GM18502 (cell line): ENCODE measurements around the gene DAGLB.
"Not testable (repeated sequence)": the region's sequence is repeated elsewhere in the genome, so short reads cannot be mapped to it uniquely, and the experiment has no call there.

Source experiments
- ATAC-seq: cut with Tn5 transposase; IDR thresholded peaks from one replicate; pipeline ENCODE4 v1.9.1; 2021; ENCODE audit warnings: mild to moderate bottlenecking; ENCODE audit not compliant: unreplicated experiment, poor library complexity

Gene DAGLB

DNA sequence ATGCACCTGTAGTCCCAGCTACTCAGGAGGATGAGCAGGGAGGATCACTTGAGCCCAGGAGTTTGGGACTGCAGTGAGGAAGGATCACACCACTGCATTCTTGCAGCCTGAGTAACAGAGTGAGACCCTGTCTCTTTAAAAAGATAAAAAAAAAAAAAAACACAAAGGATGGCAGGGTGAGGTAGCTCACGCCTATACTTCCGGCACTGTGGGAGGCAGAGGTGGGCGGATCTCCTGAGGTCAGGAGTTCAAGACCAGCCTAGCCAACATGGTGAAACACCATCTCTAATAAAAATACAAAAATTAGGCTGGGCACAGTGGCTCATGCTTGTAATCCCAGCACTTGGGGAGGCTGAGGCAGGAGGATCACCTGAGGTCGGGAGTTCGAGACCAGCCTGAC lies 15.9 kb upstream of the DAGLB start:
- not testable (repeated sequence) for ATAC-seq

DNA sequence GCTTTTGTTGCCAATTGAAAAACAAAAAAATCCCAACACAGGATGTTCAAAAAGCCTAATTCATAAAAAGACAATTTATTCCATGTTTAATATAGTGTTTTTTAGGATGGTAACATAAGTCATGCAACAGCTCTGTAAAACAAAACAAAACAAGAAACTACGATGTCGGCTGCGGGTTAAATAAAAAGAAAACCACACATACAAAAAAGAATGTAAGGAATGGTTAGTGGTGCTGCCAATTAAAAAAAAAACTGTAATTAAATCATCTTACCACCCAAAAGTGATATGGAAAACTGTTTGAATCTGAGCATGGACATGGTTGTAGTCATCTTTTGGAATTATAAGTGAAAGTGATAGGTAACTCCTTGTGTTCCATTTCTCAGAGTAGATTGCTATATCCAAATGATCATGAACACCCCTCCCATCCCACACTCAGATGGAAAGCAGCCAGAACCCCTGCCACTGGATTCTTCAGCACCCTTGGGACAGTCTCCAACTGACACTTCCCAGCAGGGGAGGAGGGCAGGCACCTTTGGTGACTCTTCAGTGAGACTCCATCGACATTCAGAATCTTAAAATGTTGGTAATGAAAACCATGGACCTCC lies 14.3 kb upstream of the DAGLB start:
- ATAC-seq, result no peak

DNA sequence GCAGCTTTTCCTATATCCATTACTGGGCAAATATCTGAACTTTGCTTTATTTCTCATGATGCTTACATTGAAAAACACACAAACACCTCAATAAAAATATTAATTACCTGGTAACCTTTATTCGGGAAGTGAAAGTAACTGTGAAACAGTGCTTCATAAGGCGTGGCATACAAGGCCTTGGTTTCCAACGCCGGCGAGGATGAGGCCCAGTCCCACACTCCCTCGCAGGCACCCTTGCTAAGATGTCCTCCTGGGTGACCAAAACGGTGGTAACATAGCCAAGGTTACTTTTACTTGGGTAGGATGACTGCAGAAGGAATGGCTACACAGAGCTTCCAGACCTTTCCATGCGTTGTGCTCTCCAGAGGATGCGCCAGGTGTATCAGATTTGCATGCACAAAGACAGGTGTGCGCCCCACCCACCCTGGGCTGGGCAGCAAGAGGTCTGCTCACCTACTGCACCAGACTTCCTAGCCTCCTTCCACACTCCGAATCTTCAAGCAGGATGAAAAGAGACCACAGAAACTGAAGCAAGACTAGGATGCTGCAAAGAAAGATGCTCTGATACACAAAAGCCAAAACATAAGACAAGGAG lies 13.3 kb upstream of the DAGLB start:
- ATAC-seq, result no peak

DNA sequence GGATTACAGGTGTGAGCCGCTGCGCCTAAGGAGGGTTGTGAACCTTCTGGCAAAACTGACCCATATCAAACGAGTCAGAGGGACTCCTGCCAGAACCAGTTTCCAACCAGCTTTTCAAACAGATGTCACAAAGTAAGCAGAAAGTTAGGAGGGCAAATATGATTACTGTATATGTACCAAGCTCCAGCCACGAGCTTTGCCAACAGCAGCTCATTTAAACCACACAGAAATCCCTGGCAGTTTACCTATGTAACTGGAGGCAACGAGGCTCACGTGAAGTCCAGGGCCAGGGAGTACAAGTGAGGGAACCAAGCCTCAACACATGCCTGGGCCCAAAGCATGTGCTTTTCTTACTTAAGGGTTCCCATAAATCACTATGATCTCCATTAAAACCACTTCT lies 12.5 kb upstream of the DAGLB start:
- no peak for ATAC-seq

DNA sequence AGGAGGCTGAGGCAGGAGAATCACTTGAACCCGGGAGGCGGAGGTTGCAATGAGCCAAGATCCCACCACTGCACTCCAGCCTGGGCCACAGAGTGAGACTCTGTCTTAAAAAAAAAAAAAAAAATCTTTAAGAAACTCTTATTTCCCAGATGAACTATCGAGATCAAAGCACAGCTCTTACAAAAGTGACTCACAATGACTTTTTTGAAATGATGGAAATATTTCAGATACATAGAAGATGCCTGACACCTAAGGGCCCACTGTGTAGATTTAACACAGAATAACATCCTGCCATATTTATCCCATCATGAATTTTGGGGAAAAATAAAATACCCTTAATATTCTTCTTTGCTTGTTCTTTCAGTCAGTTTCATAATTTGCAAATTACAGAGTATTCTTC lies 10.9 kb upstream of the DAGLB start:
- ATAC-seq, result not testable (repeated sequence)

DNA sequence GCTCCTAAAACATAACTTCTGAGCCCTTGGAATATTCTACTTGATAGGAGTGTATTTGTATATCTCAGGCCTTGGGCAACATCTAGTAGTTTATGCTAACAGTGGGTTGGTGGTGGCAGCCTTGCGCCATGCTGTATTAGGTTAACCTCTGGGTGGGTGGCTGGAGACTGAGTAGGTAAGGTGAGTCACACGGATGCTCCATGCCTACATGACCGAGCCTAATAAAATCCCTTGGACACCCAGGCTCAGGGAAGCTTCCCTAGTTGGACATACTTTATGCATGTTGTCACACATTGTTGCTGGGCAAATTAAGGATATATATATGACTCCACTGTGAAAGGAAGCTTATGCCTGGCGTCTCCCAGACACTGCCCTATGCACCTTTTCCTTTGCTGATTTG lies 6.0 kb upstream of the DAGLB start:
- no peak for ATAC-seq

DNA sequence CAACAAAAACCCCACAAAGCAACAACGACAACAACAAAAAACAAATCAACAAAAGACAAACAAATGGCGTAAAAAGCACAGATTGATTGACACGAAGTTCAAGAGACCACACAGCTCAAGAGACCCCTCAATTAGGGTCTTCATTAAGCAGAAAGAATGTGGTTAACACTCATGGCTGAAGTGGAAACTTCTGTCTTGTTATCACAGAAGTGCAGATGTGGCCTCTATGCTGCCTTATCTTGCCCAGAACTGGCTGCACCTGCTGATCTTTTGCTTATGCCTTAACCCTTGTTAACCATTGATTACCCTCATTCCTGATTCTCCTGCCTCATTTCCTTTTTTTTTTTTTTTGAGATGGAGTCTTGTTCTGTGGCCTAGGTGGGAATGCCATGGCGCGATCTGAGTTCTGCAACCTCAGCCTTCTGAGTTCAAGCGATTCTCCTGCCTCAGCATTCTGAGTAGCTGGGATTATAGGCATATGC lies 3.5 kb upstream of the DAGLB start:
- ATAC-seq, result no peak

DNA sequence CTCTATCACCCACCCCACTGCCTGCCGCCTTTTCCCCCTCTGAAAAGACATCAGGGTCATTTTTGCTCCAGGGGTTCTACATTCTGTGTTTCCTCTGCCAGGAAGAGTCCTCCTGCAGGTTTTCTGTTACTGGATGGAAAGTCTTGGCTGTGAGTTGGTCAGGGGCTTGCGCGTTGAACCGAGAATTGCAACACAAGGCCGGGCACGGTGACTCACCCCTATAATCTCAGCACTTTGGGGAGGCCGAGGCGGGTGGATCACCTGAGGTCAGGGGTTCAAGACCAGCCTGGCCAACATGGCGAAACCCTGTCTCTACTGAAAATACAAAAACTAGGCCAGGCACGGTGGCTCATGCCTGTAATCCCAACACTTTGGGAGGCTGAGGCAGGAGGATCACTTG lies 2.8 kb upstream of the DAGLB start:
- not testable (repeated sequence) for ATAC-seq

DNA sequence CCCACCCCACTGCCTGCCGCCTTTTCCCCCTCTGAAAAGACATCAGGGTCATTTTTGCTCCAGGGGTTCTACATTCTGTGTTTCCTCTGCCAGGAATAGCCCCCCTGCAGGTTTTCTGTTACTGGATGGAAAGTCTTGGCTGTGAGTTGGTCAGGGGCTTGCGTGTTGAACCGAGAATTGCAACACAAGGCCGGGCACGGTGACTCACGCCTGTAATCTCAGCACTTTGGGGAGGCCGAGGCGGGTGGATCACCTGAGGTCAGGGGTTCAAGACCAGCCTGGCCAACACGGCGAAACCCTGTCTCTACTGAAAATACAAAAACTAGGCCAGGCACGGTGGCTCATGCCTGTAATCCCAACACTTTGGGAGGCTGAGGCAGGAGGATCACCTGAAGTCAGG lies 2.1 kb upstream of the DAGLB start:
- not testable (repeated sequence) for ATAC-seq

DNA sequence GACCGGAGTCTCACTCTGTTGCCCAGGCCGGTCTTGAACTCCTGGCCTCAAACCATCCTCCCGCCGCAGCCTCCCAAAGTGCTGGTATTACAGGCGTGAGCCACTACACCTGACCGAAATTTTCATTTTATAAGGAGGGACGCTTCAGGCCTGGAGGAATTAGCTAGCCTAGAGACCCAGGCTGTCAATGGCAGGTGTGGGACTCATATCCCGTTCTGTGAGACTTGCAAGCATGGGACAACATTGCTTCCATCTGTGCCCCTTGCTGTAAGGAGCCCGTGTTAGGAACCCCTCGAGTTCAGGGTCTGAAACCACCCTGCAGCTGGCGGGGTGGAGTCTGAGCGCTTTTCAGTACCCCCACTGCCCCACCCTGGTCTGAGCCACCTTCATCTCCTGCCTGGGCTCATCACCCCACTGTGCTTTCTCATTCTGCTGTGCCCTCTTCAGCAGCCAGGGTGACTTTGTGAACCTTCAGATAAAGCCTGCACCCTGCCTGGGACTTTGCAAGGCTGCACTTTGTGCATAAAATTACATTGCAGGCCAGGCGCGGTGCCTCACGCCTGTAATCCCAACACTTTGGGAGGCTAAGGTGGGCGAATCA lies 1.3 kb upstream of the DAGLB start:
- no peak for ATAC-seq

DNA sequence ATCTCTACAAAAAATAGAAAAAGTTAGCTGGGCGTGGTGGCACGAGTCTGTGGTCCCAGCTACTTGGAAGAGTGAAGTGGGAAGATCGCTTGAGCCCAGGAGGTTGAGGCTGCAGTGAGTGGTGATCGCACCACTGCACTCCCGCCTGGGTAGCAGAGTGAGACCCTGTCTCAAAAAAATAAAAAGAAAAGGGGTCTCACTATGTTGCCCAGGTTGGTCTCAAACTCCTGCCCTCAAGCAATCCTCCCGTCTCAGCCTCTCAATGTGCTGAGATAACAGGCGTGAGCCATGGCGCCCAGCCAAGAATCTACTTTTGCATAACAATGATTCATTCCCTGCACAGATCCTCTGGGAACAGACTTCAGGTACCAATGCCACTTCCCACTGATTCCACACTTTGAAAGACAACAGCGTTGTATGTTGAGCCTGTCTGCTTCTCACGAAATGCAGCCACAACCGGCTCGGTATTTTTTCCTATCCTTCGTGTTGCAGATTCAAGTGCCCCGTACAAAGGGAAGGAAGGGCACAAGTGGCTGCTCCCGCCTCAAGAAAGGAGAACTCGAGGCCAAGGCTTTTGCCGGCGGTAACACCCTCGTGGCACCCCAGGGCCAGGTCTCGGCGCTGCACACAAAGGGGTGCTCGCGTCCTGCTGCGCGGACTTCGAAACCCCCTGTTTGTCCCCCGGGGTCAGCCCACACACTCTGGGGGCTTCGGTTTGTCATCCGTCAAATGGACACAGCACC lies 745 bp downstream of the DAGLB start:
- peak; percentile 40 for ATAC-seq

DNA sequence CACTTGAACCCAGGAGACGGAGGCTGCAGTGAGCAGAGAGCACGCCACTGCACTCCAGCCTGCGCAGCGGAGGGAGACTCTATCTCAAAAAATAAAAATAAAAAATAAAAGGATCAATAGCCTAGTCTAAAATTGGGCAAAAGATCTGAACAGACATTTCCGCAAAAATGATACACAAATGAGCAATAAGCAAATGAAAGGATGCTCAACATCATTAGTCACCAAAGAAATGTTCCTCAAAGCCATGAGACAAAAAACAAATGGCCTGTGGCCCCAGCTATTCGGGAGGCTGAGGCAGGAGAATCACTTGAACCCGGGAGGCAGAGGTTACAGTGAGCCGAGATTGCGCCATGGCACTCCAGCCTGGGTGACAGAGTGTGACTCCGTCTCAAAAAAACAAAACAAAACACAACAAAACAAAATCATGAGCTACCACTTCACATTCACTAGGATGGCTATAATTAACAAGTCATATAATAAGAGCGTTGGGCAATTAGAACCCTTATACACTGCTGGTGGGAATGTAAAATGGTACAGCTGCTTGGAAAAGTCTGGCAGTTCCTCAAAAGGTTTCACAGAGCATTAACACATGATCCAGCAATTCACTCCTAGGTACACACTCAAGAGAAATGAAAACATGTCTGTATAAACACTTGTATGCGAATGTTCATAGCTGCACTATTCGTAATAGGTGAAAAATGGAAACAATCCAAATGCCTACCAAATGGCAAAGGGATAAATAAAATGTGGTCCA lies 3.1 kb downstream of the DAGLB start:
- ATAC-seq, result no peak

DNA sequence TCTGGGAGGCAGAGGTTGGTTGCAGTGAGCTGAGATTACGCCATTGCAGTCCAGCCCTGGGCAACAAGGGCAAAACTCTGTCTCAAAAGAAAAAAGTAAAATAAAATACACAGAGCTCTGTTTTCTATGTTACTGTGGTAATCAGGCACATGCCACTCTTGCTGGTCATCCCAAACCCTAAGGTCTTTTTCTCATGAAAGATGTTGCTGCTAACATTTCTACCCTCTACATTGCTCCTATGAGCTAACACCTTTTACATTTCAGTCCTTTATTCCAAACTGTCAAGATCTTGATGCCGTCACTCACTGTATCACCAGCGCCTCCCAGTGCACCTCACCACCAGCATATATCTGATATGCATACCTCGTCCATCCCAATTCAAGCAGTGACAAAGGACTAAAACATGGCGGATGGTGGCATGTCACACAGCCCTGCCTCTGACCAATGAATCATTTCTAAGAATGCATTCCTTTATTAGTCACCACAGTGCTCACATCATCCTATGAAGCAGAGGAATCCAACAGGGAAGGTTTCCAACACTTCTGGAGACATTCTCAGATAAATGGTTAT lies 4.3 kb downstream of the DAGLB start:
- no peak for ATAC-seq

DNA sequence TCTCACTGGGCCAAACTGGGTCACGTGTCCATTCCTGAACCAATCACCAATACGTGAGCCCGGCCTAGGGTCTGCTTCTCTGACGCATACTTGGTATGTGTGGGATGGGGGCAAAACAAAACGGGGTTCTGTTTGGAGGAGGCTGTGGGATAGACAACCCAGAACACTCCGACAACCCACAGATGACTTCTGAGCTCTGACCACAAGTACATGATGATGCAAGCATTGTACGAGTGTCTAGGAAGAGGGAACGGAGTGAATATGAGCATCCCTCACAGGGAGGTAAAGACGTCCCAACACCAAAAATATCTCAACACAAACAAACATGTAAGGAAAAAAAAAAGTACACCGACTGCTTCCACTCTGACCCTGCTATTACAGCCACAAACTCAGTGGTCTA lies 5.6 kb downstream of the DAGLB start:
- no peak for ATAC-seq

DNA sequence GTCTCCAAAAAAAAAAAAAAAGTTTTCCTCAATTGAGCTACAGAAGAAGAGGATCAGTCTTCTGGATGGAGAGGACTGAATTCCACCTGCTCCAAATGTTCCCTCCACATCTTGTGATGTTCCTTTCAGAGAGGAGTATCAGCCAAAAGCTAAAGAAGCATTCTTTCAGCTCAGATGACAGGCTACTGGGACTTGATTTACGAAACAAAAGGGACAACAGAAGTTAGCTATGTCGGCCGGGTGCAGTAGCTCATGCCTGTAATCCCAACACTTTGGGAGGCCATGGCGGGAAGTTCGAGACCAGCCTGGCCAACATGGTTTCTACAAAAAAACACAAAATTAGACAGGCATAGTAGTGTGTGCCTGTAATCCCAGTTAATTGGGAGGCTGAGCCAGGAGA lies 7.4 kb downstream of the DAGLB start:
- no peak for ATAC-seq

DNA sequence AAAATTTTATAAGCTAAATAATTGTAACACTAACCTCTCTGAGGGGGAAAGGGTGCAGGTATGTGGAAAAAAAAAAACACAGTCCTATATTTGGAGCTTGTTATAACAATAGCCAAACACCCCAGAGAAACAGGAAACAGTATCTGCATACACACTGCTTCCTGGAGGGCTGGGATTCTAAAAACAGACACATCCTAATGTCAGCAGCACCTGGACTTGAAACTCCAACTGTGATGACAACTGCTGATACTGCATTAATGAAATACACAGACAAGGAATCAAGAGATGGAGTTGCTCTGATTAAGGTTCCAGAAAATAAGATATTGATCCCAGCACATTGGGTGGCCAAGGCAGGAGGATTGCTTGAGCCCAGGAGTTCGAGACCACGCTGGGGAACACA lies 9.3 kb downstream of the DAGLB start:
- no peak for ATAC-seq

DNA sequence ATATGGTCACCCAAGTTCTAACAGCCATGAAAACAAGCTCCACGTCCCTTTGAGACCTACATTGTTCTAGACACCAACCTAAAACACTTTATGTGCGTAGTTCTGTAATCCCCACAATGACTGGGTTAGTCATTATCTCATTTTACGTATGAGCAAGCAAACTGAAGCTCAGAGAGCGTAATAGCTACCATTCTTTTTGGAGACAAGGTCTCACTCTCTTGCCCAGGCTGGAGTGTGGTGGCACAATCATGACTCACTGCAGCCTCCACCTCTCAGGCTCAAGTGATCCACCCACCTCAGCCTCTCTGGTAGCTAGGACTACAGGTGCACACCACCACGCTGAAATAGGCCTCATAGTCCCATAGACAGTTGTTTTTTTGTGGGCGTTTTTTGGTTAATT lies 10.5 kb downstream of the DAGLB start:
- ATAC-seq, result no peak

DNA sequence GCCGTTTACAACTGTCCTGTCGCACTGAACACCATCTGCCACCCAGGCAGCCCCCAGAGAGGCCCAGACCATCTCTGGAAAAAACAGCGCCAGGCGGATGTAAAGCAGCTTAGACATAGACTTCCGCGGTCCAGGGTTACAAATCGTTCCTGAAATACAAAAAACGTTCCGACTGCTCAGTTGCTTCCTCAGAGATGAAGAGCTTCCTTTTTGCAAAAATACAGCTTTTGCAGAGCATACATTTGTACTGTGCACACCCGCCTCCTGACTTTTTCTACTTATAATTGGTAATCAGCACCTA lies 11.4 kb downstream of the DAGLB start:
- ATAC-seq, result peak; percentile 37

DNA sequence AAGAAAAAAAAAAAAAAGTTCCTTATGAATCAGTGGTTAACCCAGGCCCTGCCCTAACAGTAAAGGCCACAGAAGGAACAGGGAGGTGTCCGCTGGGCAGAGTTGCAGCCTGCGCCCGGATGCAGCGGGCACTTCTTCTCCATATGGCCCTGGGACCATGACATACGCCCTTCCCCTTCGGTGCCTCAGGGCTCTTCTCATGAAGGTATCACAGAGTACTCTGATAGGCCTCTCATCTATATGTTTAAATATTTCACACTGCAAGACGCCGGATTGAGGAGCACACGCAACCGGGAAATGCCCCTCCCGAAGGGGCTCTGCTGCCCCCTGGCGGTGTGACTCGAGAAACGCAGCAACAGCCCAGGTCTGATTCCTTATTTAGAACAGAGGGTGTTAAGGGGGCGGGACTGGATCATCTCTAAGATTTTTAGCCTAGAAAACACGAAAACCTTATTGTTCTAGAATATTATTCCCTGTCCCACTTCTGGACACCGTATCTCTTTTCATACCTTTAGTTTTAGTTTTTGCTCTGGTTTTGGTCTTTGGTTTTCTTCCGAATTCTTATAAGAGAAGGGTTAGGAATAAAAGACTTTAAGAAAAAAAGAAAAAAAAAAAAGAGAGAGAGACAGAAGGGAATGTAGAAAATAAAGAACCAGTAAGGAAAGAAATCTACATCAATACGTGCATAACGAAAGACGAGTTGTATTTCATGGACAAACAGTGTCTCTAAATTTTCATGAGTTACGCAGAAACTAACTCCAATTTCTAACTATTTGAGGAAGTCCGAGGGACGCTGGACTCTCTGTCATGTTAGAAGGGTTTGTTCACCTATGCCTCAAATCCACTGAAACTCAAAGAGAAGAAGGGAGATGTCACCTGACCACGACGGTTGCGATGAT lies 12.0 kb downstream of the DAGLB start:
- peak; percentile 83 for ATAC-seq
